CD4-positive, alpha-beta memory T cell (primary cell): ENCODE measurements around the gene ADCY9. TPM values are rescaled to one million over a fixed set of nuclear protein-coding genes. Genes with fewer than 3 reads are reported as not detected.

ENCODE experiments used
- CTCF ChIA-PET: fragments of 350-600 bp; sonication (Branson Sonifier 250); formaldehyde crosslinking; loops from one replicate; lab custom pipeline; 2021; ENCODE audit warnings: inconsistent platforms; ENCODE audit not compliant: partially characterized antibody; lab: Charles Lee
- POLR2A ChIA-PET: fragments of 350-600 bp; sonication (Branson Sonifier 250); formaldehyde crosslinking; loops from one replicate; lab custom pipeline; 2021; ENCODE audit not compliant: partially characterized antibody; lab: Charles Lee
- DNase-seq, 5 donors: peaks; one replicate each; pipeline versions ENCODE4 v3.0.0 to v3.0.0-alpha.2; 2020 to 2022; ENCODE audit warnings: mixed read lengths in 1 of 5
- H3K27ac ChIP-seq: one replicate; pipeline ENCODE4 v1.7.0; 2013; ENCODE audit warnings: low read depth, low read length
- H3K27me3 ChIP-seq: 2 replicates; pipeline ENCODE4 v1.7.0; 2013; ENCODE audit warnings: mild to moderate bottlenecking, low read length, moderate library complexity; ENCODE audit not compliant: insufficient read depth
- H3K36me3 ChIP-seq: 2 replicates; pipeline ENCODE4 v1.7.0; 2013; ENCODE audit warnings: mild to moderate bottlenecking, low read length, moderate library complexity; ENCODE audit not compliant: insufficient read depth
- H3K4me1 ChIP-seq: 2 replicates; pipeline ENCODE4 v1.7.0; 2013; ENCODE audit warnings: mild to moderate bottlenecking, low read length, moderate library complexity; ENCODE audit not compliant: insufficient read depth
- H3K4me3 ChIP-seq, 2 donors: one replicate each; pipeline ENCODE4 v1.7.0; 2013; ENCODE audit warnings: low read length in 2 of 2, mild to moderate bottlenecking in 1 of 2
- H3K9me3 ChIP-seq, 2 donors: one replicate each; pipeline ENCODE4 v1.7.0; 2013; ENCODE audit warnings: low read length in 2 of 2, control low read depth in 1 of 2; ENCODE audit not compliant: control insufficient read depth in 1 of 2
- H3K27ac Mint-ChIP-seq, 7 donors: one replicate each; pipeline ENCODE4 v1.8.0; 2020 to 2021; ENCODE audit warnings: mixed read lengths in 7 of 7, mild to moderate bottlenecking in 6 of 7, inconsistent platforms in 3 of 7, moderate library complexity in 3 of 7
- H3K27me3 Mint-ChIP-seq, 2 donors: one replicate each; pipeline ENCODE4 v1.8.0; 2020 to 2021; ENCODE audit warnings: mixed read lengths in 2 of 2
- H3K36me3 Mint-ChIP-seq, 2 donors: one replicate each; pipeline ENCODE4 v1.8.0; 2020 to 2021; ENCODE audit warnings: mixed read lengths in 2 of 2, inconsistent platforms in 1 of 2, mild to moderate bottlenecking in 1 of 2
- H3K4me1 Mint-ChIP-seq, 4 donors: one replicate each; pipeline ENCODE4 v1.8.0; 2020 to 2021; ENCODE audit warnings: mixed read lengths in 4 of 4, mild to moderate bottlenecking in 1 of 4
- H3K4me3 Mint-ChIP-seq, 8 donors: one replicate each; pipeline ENCODE4 v1.8.0; 2020 to 2021; ENCODE audit warnings: mixed read lengths in 8 of 8, mild to moderate bottlenecking in 7 of 8, moderate library complexity in 6 of 8, inconsistent platforms in 3 of 8
- H3K9me3 Mint-ChIP-seq, 8 donors: one replicate each; pipeline ENCODE4 v1.8.0; 2020 to 2021; ENCODE audit warnings: mixed read lengths in 8 of 8, mild to moderate bottlenecking in 5 of 8, inconsistent platforms in 3 of 8, moderate library complexity in 1 of 8
- intact Hi-C: fragments of 100-400 bp; cut with micrococcal nuclease; formaldehyde crosslinking; loops from one replicate; pipeline ENCODE4 v1.15.1; 2023
- polyA plus RNA-seq, 2 donors: library from polyadenylated mRNA; unstranded; fragments of 300-500 nt; fragmentation: Illumina TruSeq; gene quantifications; one replicate each; pipeline ENCODE4 v1.2.3, GENCODE V29; 2021
- total RNA-seq, 2 experiments: library from RNA; stranded (reverse); gene quantifications; one replicate each; pipeline ENCODE4 v1.2.3, GENCODE V29; 2021

ADCY9 gene
- total and polyA plus RNA-seq, 4 experiments from 2014 or later, result 0.26 to 8.1 (median 4.5) TPM

- H3K4me3 Mint-ChIP-seq, result peak overlapping the region; percentile 72 to 85 (median 82)
- ChIA-PET POLR2A (interaction anchor here (0.6 kb wide), 1 partner anchor 147 kb away, joined by 3 read pairs; no protein-coding TSS in a partner anchor), CTCF (interaction anchor here (1.6 kb wide), 1 partner anchor 174 kb away, joined by 5 read pairs; no protein-coding TSS in a partner anchor)
- intact Hi-C loops, result loop anchor here (10.0 kb wide), 1 partner anchor 149 kb away; no protein-coding TSS in a partner anchor
- peaks cover 0 to 5% of the 10 kb centered on the region in 2 donors for H3K36me3 Mint-ChIP-seq
- H3K36me3 ChIP-seq, result no peaks in the 10 kb centered on the region
- no peaks in the 10 kb centered on the region for H3K9me3 Mint-ChIP-seq
- no peak for DNase-seq
- H3K4me1 Mint-ChIP-seq, result peaks cover 43 to 67% (median 55%) of the 10 kb centered on the region in 4 donors
- peaks cover 55% of the 10 kb centered on the region for H3K4me1 ChIP-seq
- no peak overlapping the region for H3K27ac ChIP-seq
- no peak overlapping the region for H3K4me3 ChIP-seq
- H3K27ac Mint-ChIP-seq, result peak overlapping the region in 4 of 7 donors; percentile 55 to 88 (median 70)
- H3K9me3 ChIP-seq, result no peaks in the 10 kb centered on the region
- no peaks in the 10 kb centered on the region for H3K27me3 ChIP-seq
- no peaks in the 10 kb centered on the region for H3K27me3 Mint-ChIP-seq
These were observed 2.6 kb downstream of the ADCY9 start for GRCh38 chr16:4113358-4114256.

- H3K27ac ChIP-seq, result no peak overlapping the region
- Mint-ChIP-seq H3K27me3 (no peaks in the 10 kb centered on the region), H3K9me3 (no peaks in the 10 kb centered on the region), H3K36me3 (peaks cover 0 to 5% of the 10 kb centered on the region in 2 donors), H3K4me3 (peak overlapping the region; percentile 2 to 85 (median 69)), H3K27ac (peak overlapping the region in 6 of 7 donors; percentile 5 to 70 (median 24)), H3K4me1 (peaks cover 39 to 68% (median 55%) of the 10 kb centered on the region in 4 donors)
- intact Hi-C loops, result loop anchor here (10.0 kb wide), 1 partner anchor 147 kb away; no protein-coding TSS in a partner anchor
- no peaks in the 10 kb centered on the region for H3K9me3 ChIP-seq
- ChIA-PET CTCF (interaction anchor here (0.7 to 1.6 kb wide), 3 partner anchors 30 to 173 kb away, joined by 3 to 5 read pairs (median 3); no protein-coding TSS in a partner anchor), POLR2A (no interaction called here)
- no peak overlapping the region for H3K4me3 ChIP-seq
- no peaks in the 10 kb centered on the region for H3K36me3 ChIP-seq
- no peak for DNase-seq
- H3K27me3 ChIP-seq, result no peaks in the 10 kb centered on the region
- H3K4me1 ChIP-seq, result peaks cover 51% of the 10 kb centered on the region
These were observed 4.2 kb downstream of the ADCY9 start for GRCh38 chr16:4111748-4112696.

GRCh38 chr16:4110680-4111079 lies 5.6 kb downstream of the ADCY9 start:
- H3K4me1 Mint-ChIP-seq, result peaks cover 39 to 74% (median 58%) of the 10 kb centered on the region in 4 donors
- Histone ChIP-seq H3K4me3 (no peak overlapping the region), H3K9me3 (no peaks in the 10 kb centered on the region), H3K4me1 (peaks cover 47% of the 10 kb centered on the region), H3K36me3 (no peaks in the 10 kb centered on the region), H3K27me3 (no peaks in the 10 kb centered on the region), H3K27ac (no peak overlapping the region)
- intact Hi-C loops, result loop anchor here (10.0 kb wide), 1 partner anchor 146 kb away; no protein-coding TSS in a partner anchor
- H3K9me3 Mint-ChIP-seq, result no peaks in the 10 kb centered on the region
- no peaks in the 10 kb centered on the region for H3K27me3 Mint-ChIP-seq
- ChIA-PET POLR2A (no interaction called here), CTCF (interaction anchor here (0.8 kb wide), 1 partner anchor 44 kb away, joined by 3 read pairs; no protein-coding TSS in a partner anchor)
- peaks cover 3 to 8% of the 10 kb centered on the region in 2 donors for H3K36me3 Mint-ChIP-seq
- peak overlapping the region in 2 of 7 donors; percentile 41 to 53 for H3K27ac Mint-ChIP-seq
- peak overlapping the region in 2 of 8 donors; percentile 33 to 55 for H3K4me3 Mint-ChIP-seq
- peak in 1 of 5 donors; percentile 14 for DNase-seq

GRCh38 chr16:4110065-4110464 lies 6.2 kb downstream of the ADCY9 start:
- CTCF ChIA-PET, result interaction anchor here (0.8 kb wide), 1 partner anchor 43 kb away, joined by 3 read pairs; no protein-coding TSS in a partner anchor
- Mint-ChIP-seq H3K4me3 (peak overlapping the region in 1 of 8 donors; percentile 31), H3K27me3 (no peaks in the 10 kb centered on the region), H3K9me3 (no peaks in the 10 kb centered on the region), H3K27ac (no peak overlapping the region), H3K4me1 (peaks cover 39 to 74% (median 58%) of the 10 kb centered on the region in 4 donors), H3K36me3 (peaks cover 3 to 8% of the 10 kb centered on the region in 2 donors)
- Histone ChIP-seq H3K4me3 (no peak overlapping the region), H3K4me1 (peaks cover 44% of the 10 kb centered on the region), H3K36me3 (no peaks in the 10 kb centered on the region), H3K27ac (no peak overlapping the region), H3K27me3 (no peaks in the 10 kb centered on the region), H3K9me3 (no peaks in the 10 kb centered on the region)
- intact Hi-C loops, result loop anchor here (10.0 kb wide), 1 partner anchor 145 kb away; no protein-coding TSS in a partner anchor
- DNase-seq, result no peak
- POLR2A ChIA-PET, result no interaction called here

GRCh38 chr16:4109250-4109736 lies 6.9 kb downstream of the ADCY9 start:
- Mint-ChIP-seq H3K9me3 (no peaks in the 10 kb centered on the region), H3K27ac (peak overlapping the region in 2 of 7 donors; percentile 28 to 67), H3K4me1 (peaks cover 36 to 68% (median 52%) of the 10 kb centered on the region in 4 donors), H3K27me3 (no peaks in the 10 kb centered on the region), H3K36me3 (peaks cover 3 to 7% of the 10 kb centered on the region in 2 donors), H3K4me3 (peak overlapping the region in 2 of 8 donors; percentile 7 to 8)
- Histone ChIP-seq H3K36me3 (no peaks in the 10 kb centered on the region), H3K27me3 (no peaks in the 10 kb centered on the region), H3K4me3 (no peak overlapping the region), H3K4me1 (peaks cover 37% of the 10 kb centered on the region), H3K27ac (no peak overlapping the region), H3K9me3 (no peaks in the 10 kb centered on the region)
- POLR2A ChIA-PET, result no interaction called here
- intact Hi-C loops, result no loop called here
- CTCF ChIA-PET, result no interaction called here
- no peak for DNase-seq

- Histone ChIP-seq H3K27ac (no peak overlapping the region), H3K36me3 (no peaks in the 10 kb centered on the region), H3K27me3 (no peaks in the 10 kb centered on the region), H3K9me3 (no peaks in the 10 kb centered on the region), H3K4me1 (peaks cover 10% of the 10 kb centered on the region), H3K4me3 (no peak overlapping the region)
- Mint-ChIP-seq H3K36me3 (peaks cover 8 to 16% of the 10 kb centered on the region in 2 donors), H3K4me1 (peaks cover 16 to 43% (median 29%) of the 10 kb centered on the region in 4 donors), H3K27me3 (no peaks in the 10 kb centered on the region), H3K4me3 (no peak overlapping the region), H3K9me3 (no peaks in the 10 kb centered on the region), H3K27ac (peak overlapping the region in 1 of 7 donors; percentile 19)
- CTCF ChIA-PET, result no interaction called here
- no peak for DNase-seq
- POLR2A ChIA-PET, result no interaction called here
- intact Hi-C loops, result no loop called here
These were observed 9.7 kb downstream of the ADCY9 start for GRCh38 chr16:4106516-4106915.
